HUES6 (cell line): ENCODE data around the gene ANKRD39.

Source experiments
- H3K27ac ChIP-seq: 2 replicates; pipeline ENCODE4 v1.7.0; 2013; ENCODE audit warnings: low read depth, mild to moderate bottlenecking, low read length, inconsistent platforms
- H3K27me3 ChIP-seq: 2 replicates; pipeline ENCODE4 v1.6.1; 2013; ENCODE audit warnings: low read length; ENCODE audit not compliant: control insufficient read depth, insufficient read depth
- H3K36me3 ChIP-seq: 2 replicates; pipeline ENCODE4 v1.6.1; 2013; ENCODE audit warnings: low read length; ENCODE audit not compliant: control insufficient read depth, insufficient read depth
- H3K4me1 ChIP-seq: 2 replicates; pipeline ENCODE4 v1.6.1; 2013; ENCODE audit warnings: low read length; ENCODE audit not compliant: control insufficient read depth, insufficient read depth
- H3K4me3 ChIP-seq: 2 replicates; pipeline ENCODE4 v1.5.1; 2013; ENCODE audit warnings: low read depth, low read length
- H3K9ac ChIP-seq: one replicate; pipeline ENCODE4 v1.6.1; 2013; ENCODE audit warnings: mild to moderate bottlenecking, low read length
- H3K9me3 ChIP-seq: 2 replicates; pipeline ENCODE4 v1.6.1; 2013; ENCODE audit warnings: low read depth, low read length; ENCODE audit not compliant: control insufficient read depth, insufficient read depth

Gene ANKRD39, protein sequence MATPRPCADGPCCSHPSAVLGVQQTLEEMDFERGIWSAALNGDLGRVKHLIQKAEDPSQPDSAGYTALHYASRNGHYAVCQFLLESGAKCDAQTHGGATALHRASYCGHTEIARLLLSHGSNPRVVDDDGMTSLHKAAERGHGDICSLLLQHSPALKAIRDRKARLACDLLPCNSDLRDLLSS

DNA sequence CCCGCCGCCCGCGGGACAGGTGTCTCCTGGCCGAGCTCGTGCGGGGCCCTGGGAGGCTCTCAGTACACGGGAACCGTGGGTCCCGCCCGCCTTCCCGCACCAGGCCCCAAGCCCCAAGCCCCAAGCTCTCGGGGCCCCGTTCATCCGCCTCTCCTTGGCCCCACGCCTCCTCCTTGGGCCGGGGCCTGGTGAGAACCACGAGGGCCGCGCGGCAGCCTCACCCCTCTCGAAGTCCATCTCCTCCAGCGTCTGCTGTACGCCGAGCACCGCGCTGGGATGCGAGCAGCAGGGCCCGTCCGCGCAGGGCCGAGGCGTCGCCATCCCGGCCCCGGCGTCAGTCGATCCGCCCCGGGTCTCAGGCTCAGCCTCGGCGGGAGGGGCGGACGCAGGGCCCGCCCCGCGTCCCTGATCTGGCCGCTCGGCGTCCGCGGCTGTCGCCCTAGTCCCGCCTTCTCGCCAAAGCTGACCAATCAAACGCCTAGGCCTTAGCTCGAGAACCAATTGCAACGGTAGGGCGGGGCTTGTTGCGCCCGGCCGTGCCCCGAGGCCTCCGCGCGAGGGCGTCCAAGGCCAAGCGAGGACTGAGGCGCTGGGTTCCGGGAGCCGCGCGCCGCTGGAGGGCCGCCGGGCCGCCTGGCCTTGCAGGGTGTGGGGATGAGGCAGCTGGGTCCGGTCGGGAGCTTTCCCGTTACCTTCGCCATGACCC lies at the start of gene ANKRD39:
Gene ANKRD39 (minus strand): TSS at position 350 of the 706 bp plus-strand sequence. CDS start 29 bp downstream, at position 321.
- Histone ChIP-seq H3K9ac (peak within 1 kb of the TSS; percentile 69), H3K4me1 (peaks cover 23% of the 10 kb centered on the region), H3K9me3 (no peaks in the 10 kb centered on the region), H3K27ac (no peak within 1 kb of the TSS; the same call in 1 of the 2 replicates), H3K36me3 (peaks cover 39% of the 10 kb centered on the region), H3K4me3 (peak within 1 kb of the TSS; percentile 73), H3K27me3 (no peaks in the 10 kb centered on the region)

DNA sequence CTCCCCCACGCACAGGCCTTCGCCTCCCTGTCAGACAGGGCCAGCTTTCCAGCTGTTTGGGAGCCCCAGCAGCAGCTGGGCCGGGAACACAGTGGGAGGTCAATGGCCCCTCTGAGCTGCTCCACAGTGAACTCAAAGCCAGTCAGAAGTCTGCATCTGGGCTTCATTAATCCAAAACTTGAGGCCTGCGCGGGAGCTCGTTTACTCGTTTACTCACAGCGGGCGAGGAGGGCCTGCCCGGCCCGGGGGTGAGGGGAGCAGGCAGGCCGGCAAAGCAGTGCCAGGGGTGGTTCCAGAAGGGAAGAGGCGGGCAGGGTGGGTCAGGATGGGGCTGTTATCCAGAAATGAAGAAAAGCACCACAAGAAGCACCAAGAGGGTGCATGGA lies 48.9 kb upstream of the ANKRD39 start:
- H3K4me3 ChIP-seq, result peak overlapping the region; percentile 19; the same call in 1 of the 2 replicates
- H3K27ac ChIP-seq, result peak overlapping the region; percentile 57; the same call in 1 of the 2 replicates
- peaks cover 26% of the 10 kb centered on the region for H3K4me1 ChIP-seq
- no peaks in the 10 kb centered on the region for H3K9me3 ChIP-seq
- H3K36me3 ChIP-seq, result no peaks in the 10 kb centered on the region
- H3K27me3 ChIP-seq, result peaks cover 2% of the 10 kb centered on the region; the same call in 1 of the 2 replicates
- H3K9ac ChIP-seq, result peak overlapping the region; percentile 62

DNA sequence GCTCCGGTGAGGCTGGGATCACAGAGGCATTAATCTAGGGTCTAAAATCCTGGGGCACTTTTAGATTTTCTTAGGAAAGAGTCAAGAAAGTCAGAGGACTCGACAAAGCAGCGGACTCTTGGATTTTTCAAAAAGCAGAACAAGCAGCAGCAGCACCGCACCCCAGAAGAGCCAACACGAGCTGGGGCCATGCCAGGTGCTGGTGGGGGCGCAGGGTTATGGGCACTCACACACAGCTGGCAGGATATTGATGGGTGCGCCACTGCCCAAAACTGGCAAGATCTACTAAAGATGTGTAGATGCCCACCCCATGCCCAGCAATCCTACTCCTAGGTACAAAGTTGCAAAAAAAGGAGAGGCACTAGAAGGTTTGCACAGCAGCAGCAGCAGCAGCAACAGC lies 46.0 kb upstream of the ANKRD39 start:
- Histone ChIP-seq H3K4me1 (peaks cover 23% of the 10 kb centered on the region), H3K4me3 (no peak overlapping the region), H3K36me3 (no peaks in the 10 kb centered on the region), H3K27me3 (no peaks in the 10 kb centered on the region), H3K9me3 (no peaks in the 10 kb centered on the region), H3K9ac (no peak overlapping the region), H3K27ac (no peak overlapping the region)

DNA sequence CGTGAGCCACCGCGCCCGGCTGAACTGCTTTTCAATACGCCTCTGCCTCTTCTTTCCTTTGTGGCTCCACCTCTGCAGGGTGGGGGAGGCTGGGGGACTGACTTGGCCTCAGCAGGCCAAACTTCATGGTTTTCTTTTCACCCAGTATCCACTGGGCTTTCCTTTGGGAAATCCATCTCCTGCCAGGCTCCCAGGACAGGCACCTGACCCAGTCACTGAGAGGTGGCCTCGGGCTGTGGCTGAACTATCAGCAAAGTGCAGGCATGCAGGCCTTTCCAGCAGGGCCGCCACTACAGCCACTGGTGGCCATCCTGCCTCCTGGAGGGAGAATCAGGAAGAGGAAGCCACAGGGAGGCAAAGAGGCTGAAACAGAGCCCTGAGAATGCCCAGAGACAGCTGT lies 45.5 kb upstream of the ANKRD39 start:
- Histone ChIP-seq H3K27ac (no peak overlapping the region), H3K27me3 (no peaks in the 10 kb centered on the region), H3K9ac (no peak overlapping the region), H3K9me3 (no peaks in the 10 kb centered on the region), H3K4me1 (peaks cover 23% of the 10 kb centered on the region), H3K4me3 (no peak overlapping the region), H3K36me3 (no peaks in the 10 kb centered on the region)

DNA sequence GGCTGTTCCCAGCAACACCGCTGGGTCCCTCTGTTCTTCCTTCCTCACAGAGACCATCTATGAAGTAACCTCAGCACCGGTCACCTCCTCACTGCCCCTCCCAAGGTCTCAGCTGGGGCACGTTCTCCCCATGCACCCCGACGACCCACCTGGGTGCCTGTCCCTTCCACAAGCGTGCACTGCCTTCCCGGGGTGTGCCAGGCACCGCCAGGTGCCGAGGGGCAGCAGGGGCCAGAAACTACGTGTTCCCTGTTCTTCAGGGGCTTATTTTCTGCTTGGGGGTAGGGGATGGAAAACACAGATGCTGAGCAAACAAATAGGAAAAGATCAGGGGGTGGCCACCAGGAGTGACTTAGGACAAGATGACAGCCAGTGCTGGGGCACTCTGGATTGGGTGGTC lies 42.4 kb upstream of the ANKRD39 start:
- Histone ChIP-seq H3K27me3 (no peaks in the 10 kb centered on the region), H3K36me3 (no peaks in the 10 kb centered on the region), H3K9ac (no peak overlapping the region), H3K4me3 (no peak overlapping the region), H3K4me1 (peaks cover 18% of the 10 kb centered on the region), H3K9me3 (no peaks in the 10 kb centered on the region), H3K27ac (no peak overlapping the region)

DNA sequence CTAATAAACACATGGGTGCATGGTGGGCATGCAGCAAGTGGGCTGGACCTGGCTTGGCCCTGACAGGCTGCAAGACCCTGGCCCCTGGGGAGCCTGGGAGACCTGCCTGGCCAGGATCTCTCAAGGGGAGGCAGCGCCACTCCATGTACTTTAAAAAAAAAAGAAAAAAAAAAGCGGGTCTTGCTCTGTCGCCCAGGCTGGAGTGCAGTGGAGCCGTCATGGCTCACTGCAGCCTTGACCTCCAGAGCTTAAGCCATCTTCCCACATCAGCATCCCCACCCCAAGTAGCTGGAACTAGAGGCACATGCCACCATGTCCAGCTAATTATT lies 41.6 kb upstream of the ANKRD39 start:
- Histone ChIP-seq H3K4me1 (peaks cover 22% of the 10 kb centered on the region), H3K36me3 (no peaks in the 10 kb centered on the region), H3K27me3 (no peaks in the 10 kb centered on the region), H3K9me3 (no peaks in the 10 kb centered on the region), H3K9ac (no peak overlapping the region), H3K27ac (no peak overlapping the region), H3K4me3 (no peak overlapping the region)

DNA sequence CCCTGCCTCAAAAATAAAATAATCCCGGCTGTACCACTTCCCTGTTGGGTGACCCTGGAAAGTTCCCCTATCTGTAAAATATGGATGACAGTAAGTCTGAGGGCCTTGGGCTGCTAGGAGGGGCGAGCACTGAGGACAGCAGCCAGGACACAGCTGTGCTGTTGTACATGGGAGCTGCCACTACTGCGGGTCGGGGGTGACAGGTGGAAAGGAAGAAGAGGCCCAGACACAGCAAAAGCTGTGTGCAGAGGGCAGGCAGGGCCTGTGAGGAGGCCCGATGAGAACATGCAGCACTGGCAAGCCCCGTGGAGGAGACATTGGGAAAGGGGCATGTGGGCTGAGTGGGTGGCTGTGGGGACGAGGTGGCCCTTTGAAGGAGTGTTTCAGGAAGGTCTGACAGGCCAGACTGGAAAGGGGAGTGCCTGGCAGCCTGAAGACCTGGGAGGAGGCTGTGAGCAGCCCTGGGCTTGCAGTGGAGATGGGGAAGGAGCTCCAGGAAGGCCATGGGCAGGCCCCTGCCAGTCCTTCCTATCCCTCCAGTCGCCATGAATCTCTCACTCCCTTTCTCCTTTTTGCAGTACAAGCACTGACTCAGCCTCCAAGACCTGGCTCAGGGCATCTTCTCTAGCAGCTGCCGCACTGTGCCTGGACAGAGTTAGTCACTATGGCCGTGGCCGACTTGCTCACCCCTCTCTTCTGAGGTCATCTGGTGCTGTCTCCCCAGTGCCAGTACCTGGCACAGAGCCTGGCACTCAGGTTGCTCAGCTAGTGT lies 41.0 kb upstream of the ANKRD39 start:
- no peak overlapping the region for H3K9ac ChIP-seq
- no peaks in the 10 kb centered on the region for H3K9me3 ChIP-seq
- no peak overlapping the region for H3K4me3 ChIP-seq
- H3K36me3 ChIP-seq, result no peaks in the 10 kb centered on the region
- H3K4me1 ChIP-seq, result peaks cover 22% of the 10 kb centered on the region
- H3K27ac ChIP-seq, result no peak overlapping the region
- no peaks in the 10 kb centered on the region for H3K27me3 ChIP-seq

DNA sequence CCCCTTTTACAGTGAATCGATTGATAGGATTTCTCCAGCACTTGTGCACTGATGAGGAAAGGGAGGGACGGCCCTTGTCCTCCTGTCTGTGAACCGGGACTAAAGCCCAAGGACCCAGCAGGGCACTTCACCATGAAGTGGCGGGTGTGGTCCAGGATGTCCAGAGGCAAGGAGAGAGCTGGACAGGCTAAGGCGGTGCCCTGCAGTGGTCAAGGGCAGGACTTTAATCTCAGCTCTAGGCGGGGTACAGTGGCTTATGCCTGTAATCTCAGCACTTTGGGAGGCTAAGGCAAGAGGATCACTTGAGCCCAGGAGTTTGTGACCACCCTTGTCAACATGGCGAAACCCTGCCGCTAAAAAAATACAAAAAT lies 40.3 kb upstream of the ANKRD39 start:
- Histone ChIP-seq H3K36me3 (no peaks in the 10 kb centered on the region), H3K27ac (no peak overlapping the region), H3K4me3 (no peak overlapping the region), H3K9ac (no peak overlapping the region), H3K9me3 (no peaks in the 10 kb centered on the region), H3K4me1 (peaks cover 19% of the 10 kb centered on the region), H3K27me3 (no peaks in the 10 kb centered on the region)

DNA sequence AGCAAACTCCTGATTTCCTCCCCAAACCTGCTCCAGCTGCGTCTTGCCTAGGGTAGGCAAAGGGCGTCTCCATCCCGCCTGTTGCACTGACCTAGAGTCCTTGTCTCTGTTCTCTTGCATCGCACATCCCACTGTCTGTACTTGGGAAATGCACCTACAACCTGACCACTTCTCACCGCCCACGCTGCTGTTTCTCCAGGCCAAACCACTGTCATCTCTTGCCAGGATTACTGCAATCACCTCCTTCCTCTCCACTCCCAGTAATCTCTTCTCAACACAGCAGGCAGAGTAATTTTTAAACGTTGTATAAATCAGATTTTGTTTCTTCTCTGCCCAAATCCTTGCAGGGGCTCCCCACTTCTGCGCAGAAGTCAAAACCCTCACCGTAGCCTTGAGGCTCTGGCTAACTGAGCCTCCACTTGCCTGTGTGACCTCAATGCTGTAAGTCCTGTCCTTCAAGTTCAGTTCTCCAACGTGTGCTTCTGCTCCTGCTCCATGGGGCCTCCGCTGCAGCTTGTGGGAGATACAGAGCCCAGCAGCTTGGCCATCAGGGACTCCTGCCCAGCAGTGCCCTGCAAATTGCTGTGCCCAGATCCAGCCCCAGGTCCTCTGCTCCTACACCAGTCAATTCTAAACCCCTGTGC lies 39.8 kb upstream of the ANKRD39 start:
- Histone ChIP-seq H3K4me3 (no peak overlapping the region), H3K9me3 (no peaks in the 10 kb centered on the region), H3K27ac (no peak overlapping the region), H3K27me3 (no peaks in the 10 kb centered on the region), H3K36me3 (no peaks in the 10 kb centered on the region), H3K4me1 (peaks cover 20% of the 10 kb centered on the region), H3K9ac (no peak overlapping the region)

DNA sequence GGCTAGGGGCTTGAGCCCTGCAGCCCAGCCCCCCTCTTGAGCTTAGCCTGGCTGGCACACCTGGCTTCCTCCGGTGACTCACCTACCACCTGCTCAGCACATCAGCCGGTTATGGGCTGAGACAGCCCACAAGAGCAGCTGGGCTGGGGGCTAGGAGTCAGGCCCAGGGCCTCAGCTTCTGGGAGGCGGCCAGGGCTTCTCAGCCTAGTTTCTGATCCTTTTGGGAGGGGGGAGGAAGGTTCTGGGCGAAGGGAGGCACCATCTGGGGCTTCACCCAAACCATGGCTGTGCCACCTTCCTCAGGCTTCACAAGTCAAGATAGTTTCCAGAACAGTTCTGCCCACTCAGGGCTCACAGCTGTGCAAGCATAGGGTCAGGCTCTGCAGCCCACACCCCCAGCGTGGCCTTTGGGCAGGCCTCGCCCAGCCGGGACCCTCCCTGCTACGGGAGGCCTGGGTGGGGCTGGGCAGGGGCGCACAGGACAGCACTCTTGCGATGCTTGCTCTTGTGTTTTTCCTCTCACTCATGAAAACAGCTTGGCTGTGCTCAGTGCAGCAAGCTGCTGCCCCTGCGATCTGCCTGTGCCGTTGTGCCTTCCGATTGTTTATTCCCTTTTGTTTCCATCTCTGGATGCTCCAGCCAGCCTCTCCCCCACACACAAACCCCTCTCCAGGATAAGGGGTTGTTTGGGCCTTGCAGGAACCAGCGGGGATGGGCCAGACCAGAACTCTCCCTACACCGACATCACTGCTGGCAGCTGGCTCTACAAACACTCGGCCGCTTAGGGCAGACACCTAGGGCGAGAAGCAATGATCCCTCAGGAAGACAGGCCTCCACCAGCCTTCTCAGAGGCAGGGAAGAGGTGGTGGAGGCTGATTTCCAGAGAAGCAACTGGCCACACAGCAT lies 38.2 kb upstream of the ANKRD39 start:
- no peak overlapping the region for H3K27ac ChIP-seq
- peaks cover 36% of the 10 kb centered on the region for H3K4me1 ChIP-seq
- no peak overlapping the region for H3K9ac ChIP-seq
- no peaks in the 10 kb centered on the region for H3K27me3 ChIP-seq
- no peaks in the 10 kb centered on the region for H3K9me3 ChIP-seq
- H3K36me3 ChIP-seq, result no peaks in the 10 kb centered on the region
- no peak overlapping the region for H3K4me3 ChIP-seq
